Measurements from ENCODE around the gene LRRC49.
"Not testable (repeated sequence)": the region's sequence is repeated elsewhere in the genome, so short reads cannot be mapped to it uniquely, and the experiment has no call there.

The LRRC49 gene

DNA sequence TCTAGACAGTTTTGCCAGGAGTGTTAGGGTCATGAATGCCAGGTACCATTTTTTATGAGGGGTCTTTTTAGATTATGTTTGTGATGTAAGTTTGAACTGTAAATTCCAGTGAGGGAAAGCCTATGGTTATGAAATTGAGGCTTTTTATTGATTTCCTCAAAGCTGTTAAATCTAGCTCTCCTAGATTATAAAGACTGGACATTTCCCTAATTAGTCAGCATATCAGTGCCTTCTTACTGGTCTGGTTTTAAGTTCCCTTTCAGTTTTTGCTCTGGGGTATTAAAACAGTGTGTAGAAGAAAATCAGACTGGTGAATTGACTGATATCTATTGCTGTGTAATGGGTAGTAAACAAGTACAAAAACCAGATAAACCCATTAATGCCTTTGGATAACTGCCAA is 39.2 kb downstream of the LRRC49 start:
- DNase-seq, result no peak

DNA sequence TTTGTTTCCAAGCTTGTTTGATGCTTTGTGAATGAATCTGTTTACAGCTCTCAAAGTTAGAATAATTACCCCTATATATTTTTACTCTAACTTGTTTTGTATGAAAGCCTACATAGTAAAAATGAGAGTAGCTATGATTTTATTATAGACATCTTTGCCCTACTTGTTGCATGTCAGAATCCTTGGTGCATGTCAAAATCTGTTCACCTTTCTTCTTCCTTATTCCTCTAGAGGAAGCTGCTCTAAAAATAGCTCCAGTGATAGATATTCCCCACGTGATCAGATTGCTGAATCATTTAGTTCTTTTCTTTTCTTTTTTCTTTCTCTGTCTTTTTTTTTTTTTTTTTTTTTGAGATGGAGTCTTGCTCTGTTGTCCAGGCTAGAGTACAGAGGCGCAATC is 39.8 kb downstream of the LRRC49 start:
- DNase-seq, result no peak

DNA sequence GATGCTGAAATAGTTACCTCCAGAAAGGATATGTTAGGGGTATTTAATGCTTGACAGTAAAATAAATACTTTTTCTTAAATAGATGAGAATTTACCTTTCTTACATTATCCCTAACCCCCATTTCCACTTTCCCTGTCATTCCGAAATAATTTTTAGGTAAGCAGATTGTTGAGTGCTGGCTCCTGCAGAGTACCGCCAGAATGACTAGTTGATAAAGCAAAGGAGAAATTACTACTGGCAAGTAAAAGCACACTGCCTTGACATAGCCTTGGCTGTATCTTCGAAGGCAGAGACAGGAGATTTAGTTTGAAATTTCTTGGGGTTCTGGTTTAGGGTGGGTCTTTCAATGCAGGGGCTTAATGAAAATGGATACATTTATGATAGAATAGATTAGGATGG is 40.8 kb downstream of the LRRC49 start:
- no peak for DNase-seq

DNA sequence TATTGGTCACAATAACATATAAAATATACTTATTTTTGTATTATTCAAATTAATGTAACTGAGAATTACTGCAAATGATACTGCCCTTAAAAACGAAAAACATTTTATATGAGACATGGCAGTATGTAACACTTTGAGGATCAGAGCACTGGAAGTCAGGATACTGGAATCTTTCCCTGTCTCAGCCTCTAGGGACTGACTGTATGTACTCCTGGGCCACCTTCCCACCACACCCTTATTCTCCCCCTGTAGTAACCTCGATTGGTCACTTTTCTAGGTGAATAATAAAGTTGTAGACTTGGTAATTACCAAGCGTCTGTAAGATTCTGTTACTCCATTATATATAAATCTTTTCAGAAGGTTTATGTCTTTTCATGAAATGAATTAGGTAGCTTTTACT is 43.0 kb downstream of the LRRC49 start:
- no peak for DNase-seq

DNA sequence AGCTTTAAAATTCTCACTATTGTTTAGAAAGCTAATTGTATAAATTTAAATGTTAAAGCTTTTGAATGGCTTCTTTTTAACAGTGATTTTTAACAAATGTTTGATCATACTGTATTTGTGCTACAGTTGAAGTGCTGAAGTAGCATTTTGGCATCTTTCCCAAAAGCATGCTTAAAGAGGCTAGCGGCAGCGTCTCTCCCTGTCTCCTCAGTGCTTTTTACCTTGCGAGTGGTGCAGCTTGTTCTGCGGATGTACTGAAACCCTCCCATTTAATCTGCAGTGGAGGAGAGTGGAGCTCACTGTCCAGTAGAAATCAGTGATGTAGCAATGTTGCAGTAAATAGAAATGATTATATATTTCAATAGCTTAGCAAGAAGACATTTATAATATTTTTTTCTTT is 43.7 kb downstream of the LRRC49 start:
- no peak for DNase-seq

DNA sequence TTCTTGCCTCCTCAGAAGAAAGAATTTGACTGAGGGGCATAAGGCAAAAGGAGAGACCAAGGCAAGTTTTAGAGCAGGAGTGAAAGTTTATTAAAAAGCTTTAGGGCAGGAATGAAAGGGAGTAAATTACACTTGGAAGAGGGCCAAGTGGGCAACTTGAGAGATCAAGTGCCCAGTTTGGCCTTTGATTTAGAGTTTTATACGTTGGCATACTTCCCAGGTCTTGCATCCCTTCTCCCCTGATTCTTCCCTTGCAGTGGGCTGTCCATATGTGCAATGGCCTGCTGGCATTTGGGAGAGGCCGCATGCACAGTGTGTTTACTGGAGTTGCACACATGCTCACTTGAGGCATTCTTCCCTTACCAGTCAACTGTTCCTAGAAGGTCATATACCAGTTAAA is 50.7 kb downstream of the LRRC49 start:
- DNase-seq, result not testable (repeated sequence)

DNA sequence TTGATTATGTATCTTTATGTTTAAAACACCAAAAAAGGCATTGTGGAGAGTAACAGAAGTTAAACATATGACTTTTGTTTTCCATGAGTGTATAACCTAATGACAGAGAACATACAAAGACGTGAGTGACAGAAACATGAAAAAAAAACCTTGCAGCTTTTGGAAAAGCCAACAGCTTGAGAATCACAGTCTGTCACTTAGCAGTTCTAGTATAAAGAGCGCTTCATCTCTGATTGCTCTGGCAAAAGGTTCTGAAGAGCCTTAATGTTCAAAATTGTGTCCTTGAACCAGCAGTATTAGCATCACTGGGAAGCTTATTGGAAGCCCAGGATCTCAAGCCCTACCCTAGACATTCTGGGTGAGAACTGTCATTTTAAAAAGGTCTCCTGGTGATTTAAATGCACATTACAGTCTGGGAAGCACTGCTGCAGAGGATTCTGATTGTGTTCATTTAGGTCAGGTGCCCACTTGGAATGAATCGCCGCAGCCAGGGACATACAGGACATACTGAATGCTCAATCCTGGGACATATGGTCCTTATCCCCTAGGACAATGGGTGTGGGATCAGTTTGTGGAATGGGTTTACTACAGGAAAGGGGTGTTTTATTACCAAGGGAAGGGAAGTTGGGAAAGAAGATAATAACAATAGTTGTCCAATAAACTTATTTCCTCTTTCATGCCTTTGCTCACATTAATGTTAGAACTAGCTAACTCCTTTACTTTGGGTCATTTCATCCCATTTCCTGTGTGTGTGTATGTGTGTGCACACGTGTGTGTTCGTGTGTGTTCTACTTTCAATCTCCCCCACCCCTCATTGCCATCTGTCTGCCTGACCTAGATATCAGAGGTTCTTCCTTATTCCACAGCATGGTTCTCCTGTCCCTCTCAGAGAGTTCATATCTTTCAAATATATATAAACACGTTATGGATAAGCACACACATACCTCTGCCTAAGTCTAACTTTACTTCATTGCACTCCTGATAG is 55.0 kb downstream of the LRRC49 start:
- DNase-seq, result no peak

DNA sequence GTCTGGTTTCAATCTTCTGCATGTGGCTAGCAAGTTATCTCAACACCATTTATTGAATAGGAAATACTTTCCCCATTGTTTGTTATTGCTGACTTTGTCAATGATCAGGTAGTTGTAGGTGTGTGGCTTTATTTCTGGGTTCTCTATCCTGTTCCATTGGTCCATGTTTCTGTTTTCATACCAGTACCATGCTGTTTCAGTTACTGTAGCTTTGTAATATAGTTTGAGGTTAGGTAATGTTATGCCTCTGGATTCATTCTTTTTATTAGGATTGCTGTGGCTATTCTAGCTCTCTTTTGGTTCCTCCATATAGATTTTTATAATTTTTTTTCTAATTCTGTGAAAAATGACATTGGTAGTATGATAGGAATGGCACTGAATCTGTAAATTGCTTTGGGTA is 58.3 kb downstream of the LRRC49 start:
- no peak for DNase-seq

DNA sequence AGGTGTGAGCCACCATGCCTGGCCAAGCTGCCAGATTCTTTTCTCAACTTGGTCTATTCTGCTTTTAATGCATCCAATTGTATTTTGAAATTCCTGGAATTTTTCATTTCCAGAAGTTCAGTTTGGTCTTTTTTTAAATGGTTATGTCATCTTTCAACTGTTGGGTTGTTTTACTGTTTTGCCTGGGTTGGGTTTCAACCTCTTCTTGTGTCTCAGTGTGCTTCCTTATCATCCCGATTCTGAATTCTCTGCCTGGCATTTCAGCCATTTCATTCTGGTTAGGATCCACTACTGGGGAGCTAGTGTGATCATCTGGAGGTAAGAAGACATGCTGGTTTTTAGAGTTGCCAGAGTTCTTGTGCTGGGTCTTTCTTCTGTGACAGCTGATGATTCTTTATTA is 61.5 kb downstream of the LRRC49 start:
- DNase-seq, result no peak

DNA sequence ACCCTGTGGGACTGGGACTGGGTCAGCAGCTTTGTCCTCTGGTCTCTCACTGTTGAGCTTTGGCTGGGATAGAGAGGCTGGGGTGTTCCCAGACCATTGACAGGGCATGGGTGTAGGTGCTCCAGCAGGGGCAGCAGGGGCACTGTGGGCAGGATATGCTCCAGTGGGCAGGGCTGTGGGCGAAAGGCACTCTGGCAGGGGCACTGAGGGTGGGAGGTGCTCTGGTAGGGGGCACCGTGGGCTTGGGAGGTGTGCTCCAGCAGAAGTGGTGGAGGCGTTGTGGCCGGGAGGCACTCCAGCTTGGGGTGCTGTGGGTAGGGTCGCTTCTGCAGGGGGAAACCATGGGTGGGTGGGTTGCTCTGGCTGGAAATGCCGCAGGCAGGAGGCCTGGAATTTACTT is 62.1 kb downstream of the LRRC49 start:
- no peak for DNase-seq

DNA sequence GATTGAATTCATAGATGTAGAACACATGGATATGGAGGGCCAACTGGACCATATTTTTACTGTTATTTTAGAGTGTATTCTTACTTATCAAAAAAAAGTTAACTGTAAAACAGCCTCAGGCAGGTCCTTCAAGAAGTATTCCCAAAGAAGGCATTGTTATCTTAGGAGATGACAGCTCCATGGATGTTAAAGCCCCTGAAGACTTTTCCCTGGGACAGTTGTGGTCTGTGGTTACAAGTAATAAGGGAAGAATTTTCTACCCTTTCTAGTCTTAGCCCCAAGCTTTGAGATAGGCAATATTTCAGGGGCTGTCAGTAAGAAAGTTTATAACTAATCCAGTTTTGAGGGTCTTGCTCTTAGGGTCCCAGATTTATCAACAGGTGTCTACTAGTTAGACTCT is 62.5 kb downstream of the LRRC49 start:
- no peak for DNase-seq

DNA sequence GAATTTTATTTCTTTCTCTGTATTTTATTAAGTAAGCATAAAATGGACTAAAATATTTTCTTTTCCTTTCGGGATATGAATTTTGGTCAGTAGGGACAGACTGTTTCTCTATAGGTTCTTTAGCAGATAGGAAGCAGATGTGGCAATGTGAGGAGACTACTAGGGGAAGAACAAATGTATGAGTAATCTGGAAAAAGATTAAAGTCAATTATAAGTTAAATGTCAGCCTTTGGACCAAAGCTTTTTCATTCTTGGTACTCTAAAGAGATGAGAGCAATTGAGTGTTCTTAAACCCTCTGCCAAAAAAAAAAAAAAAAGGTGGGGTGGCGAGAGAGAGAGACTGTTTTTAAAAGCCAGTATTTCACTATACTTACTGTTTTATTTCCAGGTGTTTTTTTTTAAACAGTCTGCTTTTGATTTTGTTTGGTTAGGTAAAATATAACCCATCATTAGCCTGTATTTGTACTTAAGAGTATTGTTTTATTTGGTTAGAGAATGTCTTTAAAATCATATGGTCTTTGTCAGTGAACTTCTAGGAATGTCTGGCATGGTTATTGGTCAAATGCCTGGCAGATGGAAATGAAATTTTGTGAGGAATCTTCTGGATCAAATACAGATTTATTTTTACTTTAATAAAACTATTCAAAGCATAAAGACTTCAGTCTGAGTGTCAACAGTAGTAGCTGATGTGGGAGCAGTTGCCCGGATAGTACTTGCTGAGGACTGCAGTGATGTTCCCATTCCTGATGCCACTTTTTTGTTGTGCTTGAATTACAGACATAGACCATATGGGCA is 63.8 kb downstream of the LRRC49 start:
- no peak for DNase-seq

DNA sequence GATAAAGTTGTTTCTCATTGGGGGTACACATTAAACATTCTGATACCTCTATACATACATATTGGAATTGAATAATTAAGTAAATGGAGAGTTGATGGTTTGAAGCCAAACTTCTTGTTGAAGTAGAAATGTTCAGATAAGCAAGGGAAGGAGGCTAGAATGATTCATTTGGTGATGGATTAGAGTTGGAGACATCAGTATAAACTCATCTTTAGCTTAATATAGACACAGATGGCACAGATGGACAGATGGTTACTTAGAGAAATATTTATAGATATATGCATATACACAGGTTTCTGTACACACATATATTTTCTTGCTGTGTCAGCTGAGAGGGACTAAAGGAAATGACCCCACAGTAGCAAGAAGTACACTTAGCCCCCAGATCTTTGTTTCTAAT is 69.5 kb downstream of the LRRC49 start:
- DNase-seq, result no peak

DNA sequence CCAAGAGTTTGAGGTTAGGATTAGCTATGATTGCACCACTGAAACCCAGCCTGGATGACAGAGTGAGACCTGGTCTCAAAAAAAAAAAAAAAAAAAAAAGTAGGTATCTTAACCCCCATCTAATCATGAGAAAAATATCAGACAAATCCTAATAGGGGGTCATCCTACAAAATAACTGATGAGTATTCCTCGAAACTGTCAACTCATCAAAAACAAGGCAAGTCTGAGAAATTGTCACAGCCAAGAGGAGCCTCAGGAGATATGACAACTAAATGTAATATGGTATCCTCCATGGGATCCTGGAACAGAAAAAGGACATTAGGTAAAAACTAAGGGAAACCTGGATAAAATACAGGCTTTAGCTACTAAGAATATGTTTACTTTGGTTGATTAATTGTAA is 70.6 kb downstream of the LRRC49 start:
- DNase-seq, result no peak

DNA sequence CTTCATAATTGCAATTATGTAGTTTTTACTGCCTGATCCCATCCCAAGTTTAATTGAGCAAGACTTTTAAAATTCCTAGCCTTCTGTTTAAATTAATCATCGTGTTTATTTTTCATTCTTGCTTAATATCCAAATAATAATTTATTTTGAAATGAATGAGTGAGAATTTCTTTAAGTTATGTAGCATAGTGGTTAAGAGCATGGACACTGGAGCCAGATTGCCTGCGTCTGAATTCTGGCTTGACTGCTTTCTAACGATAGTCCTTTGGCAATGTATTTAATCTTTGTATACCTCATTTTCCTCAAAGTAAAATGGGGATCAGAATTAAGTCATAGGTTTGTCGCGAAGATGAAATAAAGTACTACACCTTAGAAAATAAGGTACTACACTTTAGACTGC is 71.4 kb downstream of the LRRC49 start:
- no peak for DNase-seq

DNA sequence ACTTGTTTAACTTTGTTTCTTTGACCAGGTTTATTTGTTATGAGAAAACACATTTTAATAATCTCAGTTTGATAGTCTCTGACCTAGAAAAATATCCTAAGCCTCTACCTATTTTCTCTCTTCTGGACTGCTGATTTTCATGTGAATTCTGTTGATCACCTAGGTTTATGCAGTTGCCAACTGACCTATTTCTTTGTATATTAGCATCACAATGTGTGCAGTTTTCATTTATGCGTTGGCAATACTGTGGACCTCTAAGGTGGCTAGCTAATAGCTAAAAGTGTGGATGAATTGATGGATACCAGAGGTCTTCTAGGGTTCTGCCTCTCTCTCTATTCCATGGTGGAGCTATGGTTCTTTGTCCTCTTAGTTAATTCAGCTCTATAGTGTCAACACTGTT is 72.1 kb downstream of the LRRC49 start:
- DNase-seq, result no peak

DNA sequence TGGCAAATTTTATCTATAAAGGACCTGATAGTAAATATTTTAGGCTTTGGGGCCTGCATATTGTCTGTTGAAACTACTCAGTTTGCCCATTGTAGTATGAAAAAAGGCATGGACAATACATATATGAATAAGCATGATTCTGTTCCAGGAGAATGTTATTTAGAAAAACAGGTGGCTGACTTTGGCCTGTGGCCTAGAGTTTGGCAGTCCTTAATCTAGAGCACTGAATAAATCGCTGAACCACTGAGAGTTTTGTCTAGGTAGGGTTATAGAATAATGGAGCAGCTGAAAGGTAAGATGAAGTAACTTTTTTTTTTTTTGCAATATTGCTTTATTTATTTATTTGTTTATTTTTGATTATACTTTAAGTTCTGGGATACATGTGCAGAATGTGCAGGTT is 75.0 kb downstream of the LRRC49 start:
- no peak for DNase-seq

DNA sequence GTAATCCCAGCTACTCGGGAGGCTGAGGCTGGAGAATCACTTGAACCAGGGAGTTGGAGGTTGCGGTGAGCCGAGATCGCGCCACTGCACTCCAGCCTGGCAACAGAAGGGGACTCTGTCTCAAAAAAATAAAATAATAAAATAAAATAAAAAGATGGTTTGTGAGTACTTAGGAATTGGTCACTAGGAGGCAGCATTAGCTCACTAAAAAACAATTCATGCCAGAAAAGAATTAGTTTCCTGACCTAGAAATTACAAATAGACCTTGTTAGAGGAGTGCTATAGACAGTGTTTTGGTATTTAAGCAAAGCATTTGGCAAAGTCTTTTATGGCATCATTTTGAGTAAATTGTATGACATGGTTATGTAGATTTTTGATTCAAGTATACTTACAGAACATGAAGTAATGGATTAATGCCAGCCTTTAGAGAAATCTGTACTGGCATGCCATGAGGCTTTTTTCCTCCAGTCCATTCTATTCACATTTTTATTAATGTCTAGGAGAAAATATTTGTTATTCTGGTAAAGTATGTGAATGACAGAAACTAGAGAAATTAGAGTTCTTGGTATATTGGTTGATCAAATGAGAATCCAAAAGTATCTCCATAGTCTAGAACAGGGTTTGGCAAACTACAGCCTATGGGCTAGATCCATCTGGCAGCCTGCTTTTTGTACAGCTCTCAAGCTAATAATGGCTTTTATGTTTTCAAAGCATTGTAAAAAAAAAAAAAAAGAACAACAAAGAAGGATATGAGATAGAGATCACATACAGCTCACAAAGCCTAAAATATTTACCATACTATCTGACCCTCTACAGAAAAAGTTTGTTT is 81.6 kb downstream of the LRRC49 start:
- DNase-seq, result no peak

DNA sequence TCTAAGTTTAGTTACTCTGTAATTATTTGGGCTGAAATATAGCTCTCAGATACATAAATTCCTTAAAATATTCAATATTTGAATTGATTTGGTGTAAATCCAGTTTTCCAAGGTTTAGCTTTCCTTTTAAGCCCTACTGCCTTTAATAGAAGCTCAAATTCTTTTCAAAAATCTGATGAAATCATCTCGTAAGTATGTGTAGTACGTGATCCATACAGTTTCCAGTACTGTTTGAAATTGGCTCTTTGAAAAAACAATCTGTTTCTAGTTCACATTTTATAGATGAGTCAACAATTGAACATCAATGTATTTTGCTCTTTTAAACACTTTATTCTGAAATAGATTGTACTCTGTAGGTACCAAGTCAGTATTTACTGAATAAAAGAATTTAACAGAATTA is 84.2 kb downstream of the LRRC49 start:
- DNase-seq, result no peak

DNA sequence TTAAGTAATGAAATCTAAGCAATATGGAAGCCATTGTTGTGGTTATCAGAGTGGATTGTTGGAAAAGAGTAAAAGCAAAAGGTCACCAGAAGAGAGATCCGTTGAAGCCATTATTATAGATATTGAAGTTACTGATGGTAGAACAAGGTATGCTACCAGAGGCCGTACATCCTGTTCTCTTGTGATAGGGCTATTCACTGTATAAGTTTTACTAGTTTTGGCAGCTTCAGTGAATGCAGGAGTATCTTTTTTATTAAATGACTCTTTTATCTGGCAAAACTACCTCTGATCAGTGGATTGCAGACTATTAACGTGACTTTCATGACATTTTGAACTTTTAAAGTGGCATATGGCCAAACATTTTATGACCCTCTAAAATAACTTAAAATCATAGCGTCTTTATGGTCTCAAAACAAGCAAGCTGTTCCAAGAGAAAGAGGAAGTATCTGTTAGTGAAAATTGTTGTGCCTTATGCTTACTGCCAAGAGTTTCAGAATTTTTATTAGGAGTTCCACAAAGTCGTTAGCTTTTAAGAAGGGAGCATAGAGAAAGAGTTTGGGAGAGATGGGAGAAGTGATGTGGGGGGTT is 102.9 kb downstream of the LRRC49 start:
- no peak for DNase-seq

DNA sequence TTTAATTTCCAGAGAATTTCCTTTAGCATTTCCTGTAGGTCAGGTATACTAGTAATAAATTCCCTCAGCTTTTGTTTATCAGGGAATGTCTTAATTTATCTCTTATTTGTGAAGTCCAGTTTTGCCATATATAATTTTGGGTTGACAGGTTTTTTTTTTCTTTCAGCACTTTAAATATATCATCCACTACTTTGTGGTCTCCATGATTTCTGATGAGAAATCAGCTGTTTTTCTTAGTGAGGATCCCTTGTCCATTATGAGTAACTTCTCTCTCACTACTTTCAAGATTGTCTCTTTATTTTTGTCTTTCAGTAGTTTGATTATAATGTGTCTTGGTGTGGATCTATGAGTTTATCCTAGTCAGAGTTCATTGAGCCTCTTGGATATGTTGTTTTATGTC is 105.7 kb downstream of the LRRC49 start:
- DNase-seq, result no peak

DNA sequence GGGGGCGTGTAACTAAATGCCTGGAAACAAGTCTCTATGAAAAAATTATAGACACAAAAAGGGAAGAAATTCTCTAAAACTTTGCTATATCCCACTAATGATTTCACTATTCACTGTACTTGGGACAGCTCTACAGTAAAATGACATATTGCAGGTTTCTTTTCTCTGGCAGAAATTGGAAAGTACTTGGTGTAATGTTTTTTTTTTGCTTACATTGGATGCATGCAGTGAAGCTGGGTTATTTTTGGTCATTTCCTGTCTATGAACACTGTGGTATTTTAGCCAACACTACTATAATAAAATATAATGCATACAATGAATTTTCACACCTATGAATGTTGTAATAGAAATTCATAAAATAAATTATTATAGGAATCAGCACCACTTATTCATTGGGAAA is 109.7 kb downstream of the LRRC49 start:
- no peak for DNase-seq

DNA sequence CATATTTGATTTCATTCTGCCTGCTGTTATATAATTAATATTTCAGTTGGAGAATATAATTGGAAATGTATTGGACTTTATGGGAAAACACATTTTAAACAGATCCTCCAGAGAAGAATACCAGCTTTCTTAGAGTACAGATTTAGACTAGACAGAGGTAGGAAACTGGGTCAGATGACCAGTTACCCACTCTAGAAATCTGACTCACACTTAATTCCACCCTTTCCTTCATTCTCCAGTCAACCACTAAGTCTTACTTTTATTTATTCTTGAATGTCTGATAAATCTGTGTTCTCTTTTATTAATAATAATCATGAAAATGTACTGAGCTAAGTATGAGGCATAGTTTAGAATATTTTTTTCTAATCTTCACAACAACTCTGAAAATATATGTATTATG is 110.7 kb downstream of the LRRC49 start:
- DNase-seq, result no peak

All from activated effector memory CD4-positive, alpha-beta T cell treated with anti-CD3 and anti-CD28 coated beads, Interleukin-2, amount 50 U/mL, for 16 hours (primary cell).